Stimulated activated CD4-positive, alpha-beta T cell treated with anti-CD3 and anti-CD28 coated beads, TNF-alpha, amount 100 ng/mL, for 4 hours (primary cell): ENCODE results near the gene BAIAP2.

Source experiments
- DNase-seq, 3 experiments: peaks; one replicate each; pipeline ENCODE4 v3.0.0-alpha.2; 2020; ENCODE audit warnings: low read depth in 3 of 3

The BAIAP2 gene

GRCh38 chr17:81158688-81159590 is 124.0 kb downstream of the BAIAP2 start:
- no peak for DNase-seq

- DNase-seq: no peak
Observed at GRCh38 chr17:81159611-81160265, 124.8 kb downstream of the BAIAP2 start.

- DNase-seq: no peak
Observed at GRCh38 chr17:81160306-81160705, 125.4 kb downstream of the BAIAP2 start.

GRCh38 chr17:81160747-81161453 is 125.9 kb downstream of the BAIAP2 start:
- no peak for DNase-seq

GRCh38 chr17:81161536-81161935 is 126.6 kb downstream of the BAIAP2 start:
- DNase-seq: no peak

GRCh38 chr17:81161972-81162371 is 127.0 kb downstream of the BAIAP2 start:
- no peak for DNase-seq

GRCh38 chr17:81162491-81162890 is 127.5 kb downstream of the BAIAP2 start:
- DNase-seq: no peak

- no peak for DNase-seq
Observed at GRCh38 chr17:81163051-81163695, 128.2 kb downstream of the BAIAP2 start.

GRCh38 chr17:81163703-81164370 is 128.9 kb downstream of the BAIAP2 start:
- DNase-seq: no peak

- DNase-seq: no peak
Observed at GRCh38 chr17:81164371-81165245, 129.7 kb downstream of the BAIAP2 start.

GRCh38 chr17:81165246-81166032 is 130.5 kb downstream of the BAIAP2 start, which contains the start of gene PVALEF:
TSS of gene PVALEF (plus strand) at chr17:81165507. CDS start at chr17:81181227, 15,720 bp downstream.
- DNase-seq: no peak

- DNase-seq: no peak
Observed at GRCh38 chr17:81166033-81166492, 131.1 kb downstream of the BAIAP2 start, which contains the start of gene AATK. TSS of gene AATK (minus strand) at chr17:81166221. CDS start at chr17:81165992, 229 bp downstream.
